Bronchial epithelial cell (primary cell): ENCODE results near the gene GRPR. TPM values are rescaled to one million over a fixed set of nuclear protein-coding genes. Genes with fewer than 3 reads are reported as not detected.

ENCODE experiments used
- DNase-seq: peaks from one replicate; pipeline ENCODE4 v3.0.0-alpha.2; 2010; ENCODE audit warnings: low read depth
- FAIRE-seq: peaks from 2 replicates; lab custom pipeline; 2011; peaks lifted over from hg19 to GRCh38; lab: Jason Lieb, UNC
- H3K27me3 ChIP-seq: 2 replicates; pipeline ENCODE4 v1.5.1; 2011; ENCODE audit warnings: low read length; ENCODE audit not compliant: control insufficient read depth, insufficient read depth
- H3K36me3 ChIP-seq: 2 replicates; pipeline ENCODE4 v1.5.1; 2011; ENCODE audit warnings: low read length; ENCODE audit not compliant: control insufficient read depth, insufficient read depth
- H3K4me3 ChIP-seq: 2 replicates; pipeline ENCODE4 v1.5.1; 2011; ENCODE audit warnings: mild to moderate bottlenecking, low read depth, low read length, control low read depth
- total RNA-seq: library from RNA; depleted of rRNA; stranded (reverse); fragments of >200 nt; gene quantifications from 2 replicates; pipeline ENCODE4 v1.2.1, GENCODE V29; 2014
- TF ChIP-seq, protein P1 (sequence below): IDR thresholded peaks from 2 replicates; pipeline ENCODE4 v1.5.1; 2011; ENCODE audit warnings: mild to moderate bottlenecking, moderate library complexity, low read length, control low read depth, inconsistent platforms; ENCODE audit not compliant: insufficient read depth, severe bottlenecking

The GRPR gene
- total RNA-seq, 1 donor from 2014 or later = not detected

DNA sequence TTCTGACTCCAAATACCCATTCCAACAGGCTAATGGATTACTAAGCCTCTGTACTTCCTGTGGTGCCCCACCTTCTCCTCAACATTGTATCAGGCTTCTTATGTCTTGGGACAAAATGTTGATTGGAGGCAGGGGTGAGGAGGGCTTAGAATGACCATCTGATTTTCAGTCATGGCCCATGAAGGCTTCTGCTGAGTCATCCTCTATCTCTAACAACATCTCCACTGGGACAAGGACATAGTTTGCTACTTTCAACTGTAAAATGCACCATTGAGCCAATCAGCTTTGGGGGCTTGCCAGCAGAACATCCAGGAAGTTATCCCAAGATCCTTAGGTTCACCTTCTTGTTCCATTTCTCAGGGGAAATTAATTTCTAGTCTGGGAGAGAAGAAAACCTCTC is 73.5 kb downstream of the GRPR start:
- H3K36me3 ChIP-seq = no peaks in the 10 kb centered on the region
- TF ChIP-seq, protein P1, sequence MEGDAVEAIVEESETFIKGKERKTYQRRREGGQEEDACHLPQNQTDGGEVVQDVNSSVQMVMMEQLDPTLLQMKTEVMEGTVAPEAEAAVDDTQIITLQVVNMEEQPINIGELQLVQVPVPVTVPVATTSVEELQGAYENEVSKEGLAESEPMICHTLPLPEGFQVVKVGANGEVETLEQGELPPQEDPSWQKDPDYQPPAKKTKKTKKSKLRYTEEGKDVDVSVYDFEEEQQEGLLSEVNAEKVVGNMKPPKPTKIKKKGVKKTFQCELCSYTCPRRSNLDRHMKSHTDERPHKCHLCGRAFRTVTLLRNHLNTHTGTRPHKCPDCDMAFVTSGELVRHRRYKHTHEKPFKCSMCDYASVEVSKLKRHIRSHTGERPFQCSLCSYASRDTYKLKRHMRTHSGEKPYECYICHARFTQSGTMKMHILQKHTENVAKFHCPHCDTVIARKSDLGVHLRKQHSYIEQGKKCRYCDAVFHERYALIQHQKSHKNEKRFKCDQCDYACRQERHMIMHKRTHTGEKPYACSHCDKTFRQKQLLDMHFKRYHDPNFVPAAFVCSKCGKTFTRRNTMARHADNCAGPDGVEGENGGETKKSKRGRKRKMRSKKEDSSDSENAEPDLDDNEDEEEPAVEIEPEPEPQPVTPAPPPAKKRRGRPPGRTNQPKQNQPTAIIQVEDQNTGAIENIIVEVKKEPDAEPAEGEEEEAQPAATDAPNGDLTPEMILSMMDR = no peak
- FAIRE-seq (no peak), DNase-seq (no peak)
- H3K27me3 ChIP-seq = no peaks in the 10 kb centered on the region
- no peak overlapping the region for H3K4me3 ChIP-seq

DNA sequence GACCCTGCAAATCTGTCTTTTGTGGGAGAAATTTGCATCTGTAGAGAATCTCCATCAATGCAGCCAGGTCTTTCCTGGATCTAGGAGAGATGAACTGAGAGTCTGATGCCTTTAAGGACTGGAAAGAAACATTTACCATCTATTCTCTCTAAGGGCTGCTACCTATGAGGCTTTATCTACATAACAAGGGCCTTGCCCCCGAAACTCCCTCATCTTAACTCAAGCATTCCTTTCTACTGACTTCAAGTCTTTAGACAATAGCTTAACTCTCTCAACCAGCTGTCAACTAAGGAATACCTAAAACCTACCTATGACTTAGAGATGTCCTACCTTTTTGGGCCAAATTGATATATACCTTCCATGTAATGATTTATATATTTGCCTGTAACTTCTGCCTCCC is 76.0 kb downstream of the GRPR start:
- TF ChIP-seq, protein P1 = no peak
- no peaks in the 10 kb centered on the region for H3K27me3 ChIP-seq
- FAIRE-seq = no peak
- no peak for DNase-seq
- H3K4me3 ChIP-seq = no peak overlapping the region
- H3K36me3 ChIP-seq = no peaks in the 10 kb centered on the region

DNA sequence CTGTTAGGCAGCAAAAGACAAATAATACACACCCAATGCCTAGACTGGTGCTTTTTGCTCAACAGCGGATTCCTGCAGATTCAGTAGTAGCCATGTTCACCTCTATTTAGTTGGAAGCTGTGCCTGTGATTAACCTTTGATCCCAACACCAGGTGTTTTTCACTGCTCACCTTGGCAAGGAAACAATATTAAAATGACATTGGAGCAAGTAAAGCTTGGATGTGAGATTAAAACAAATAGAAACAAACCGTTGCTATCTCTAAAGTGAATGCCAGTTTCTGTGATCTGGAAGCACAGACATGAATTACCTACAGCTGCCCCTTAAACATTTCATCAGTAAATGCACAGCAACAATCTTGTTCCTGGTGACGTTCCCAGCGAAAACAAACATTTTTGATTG is 79.6 kb downstream of the GRPR start:
- DNase-seq = no peak
- H3K27me3 ChIP-seq = no peaks in the 10 kb centered on the region
- TF ChIP-seq, protein P1 = no peak
- H3K36me3 ChIP-seq = no peaks in the 10 kb centered on the region
- FAIRE-seq = no peak
- H3K4me3 ChIP-seq = no peak overlapping the region

Other genes starting within 250 kb of the GRPR start
- gene MAGEB17, start 43.9 kb downstream of the GRPR start, total RNA-seq = 0.26 TPM in 1 of 2 replicates, not detected in the other